ENCODE measurements around the gene EPHB6.
A peak's percentile ranks its signal among the peaks of the same experiment; 100 is the strongest.

Gene EPHB6

DNA sequence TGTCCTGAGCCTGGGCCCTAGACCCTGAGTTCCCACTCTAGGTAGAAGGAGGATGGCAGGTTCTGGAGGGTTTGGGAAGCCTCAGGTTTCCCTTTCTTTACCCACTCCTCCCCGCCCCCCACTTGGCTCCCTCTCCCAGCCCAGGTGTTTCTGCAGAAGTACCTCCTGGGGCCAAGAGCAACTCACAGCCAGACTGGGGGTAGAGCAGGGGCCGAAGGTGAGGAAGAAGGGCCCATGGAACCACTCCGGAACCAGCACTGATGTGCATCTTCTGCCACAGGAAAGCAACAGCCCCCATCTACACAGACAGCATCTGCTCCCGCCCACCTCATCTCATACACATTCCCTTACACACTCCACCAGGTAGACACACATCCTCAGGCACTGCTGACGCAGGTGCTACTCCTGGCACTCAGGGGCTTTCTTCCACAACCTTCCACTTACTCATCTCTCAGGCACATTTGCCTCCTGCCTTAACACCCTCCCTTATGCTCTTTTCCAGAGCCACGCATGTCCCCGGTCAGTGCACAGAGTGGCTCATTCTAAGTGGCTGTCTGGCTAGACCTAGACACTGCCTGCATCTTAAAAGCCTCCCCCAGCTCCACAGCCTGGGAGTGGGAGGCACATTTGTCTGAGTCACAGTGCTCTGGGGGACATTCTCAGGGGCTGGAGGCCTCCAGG is 1.8 kb downstream of the EPHB6 start:
- peaks cover 3% of the 10 kb centered on the region for H3K36me3 ChIP-seq (ENCODE audit: insufficient read depth, low read length)
- peaks cover 11% of the 10 kb centered on the region for H3K4me1 ChIP-seq (ENCODE audit: control insufficient read depth, insufficient read depth, low read length)
- peak overlapping the region; percentile 96 for H3K4me2 ChIP-seq (ENCODE audit: low read length)
- no peak overlapping the region for H3K9ac ChIP-seq (ENCODE audit: low read depth, low read length)
- H3K27me3 ChIP-seq (ENCODE audit: control insufficient read depth, insufficient read depth, low read length), result peaks cover 3% of the 10 kb centered on the region
- no peak overlapping the region for H3K4me3 ChIP-seq (ENCODE audit: low read length)
- H3K9me3 ChIP-seq (replicated peaks; ENCODE audit: low read length), result no peaks in the 10 kb centered on the region

DNA sequence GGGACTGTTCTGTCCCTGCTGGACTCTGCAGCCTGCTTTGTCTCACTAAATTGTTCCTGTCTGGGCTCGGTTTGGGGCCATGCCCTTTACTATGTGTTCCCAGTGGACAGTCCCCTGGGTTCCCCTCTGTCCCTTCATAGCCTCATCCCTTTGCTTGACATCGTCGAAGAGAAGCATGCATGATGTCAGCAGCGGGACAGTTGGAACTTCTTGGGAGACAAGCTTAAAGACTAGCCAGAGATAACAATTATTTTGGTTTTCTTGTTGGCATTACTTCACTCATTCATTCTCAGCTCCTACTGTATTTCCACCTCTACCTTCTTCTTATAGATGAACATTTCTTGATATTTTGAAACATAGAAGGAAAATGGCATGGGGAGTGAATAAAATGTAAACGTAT is 2.7 kb downstream of the EPHB6 start:
- no peaks in the 10 kb centered on the region for H3K9me3 ChIP-seq (replicated peaks; ENCODE audit: low read length)
- no peak overlapping the region for H3K9ac ChIP-seq (ENCODE audit: low read depth, low read length)
- H3K4me2 ChIP-seq (ENCODE audit: low read length), result peak overlapping the region; percentile 4
- H3K36me3 ChIP-seq (ENCODE audit: insufficient read depth, low read length), result peaks cover 5% of the 10 kb centered on the region
- peaks cover 11% of the 10 kb centered on the region for H3K4me1 ChIP-seq (ENCODE audit: control insufficient read depth, insufficient read depth, low read length)
- no peak overlapping the region for H3K4me3 ChIP-seq (ENCODE audit: low read length)
- no peaks in the 10 kb centered on the region for H3K27me3 ChIP-seq (ENCODE audit: control insufficient read depth, insufficient read depth, low read length)

DNA sequence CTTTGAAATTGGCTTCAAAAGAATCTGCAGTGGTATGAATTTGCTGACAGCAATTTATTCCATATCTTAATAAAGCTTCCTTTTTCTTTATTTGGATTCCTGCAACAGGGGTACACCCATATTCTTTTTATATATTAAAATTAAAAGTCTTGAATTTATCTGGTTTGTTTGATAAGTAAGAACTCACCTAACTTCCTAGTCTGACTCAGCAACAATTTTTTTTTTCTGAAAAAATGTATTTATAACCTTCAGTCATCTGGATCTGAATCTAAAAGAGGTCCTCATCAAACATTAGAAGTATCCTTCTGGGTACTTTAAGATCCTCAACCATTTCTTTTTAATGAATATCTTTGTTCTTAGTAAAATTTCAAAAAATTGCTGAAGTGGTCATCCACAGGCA is 4.5 kb downstream of the EPHB6 start:
- no peak overlapping the region for H3K4me3 ChIP-seq (ENCODE audit: low read length)
- no peaks in the 10 kb centered on the region for H3K9me3 ChIP-seq (replicated peaks; ENCODE audit: low read length)
- no peaks in the 10 kb centered on the region for H3K27me3 ChIP-seq (ENCODE audit: control insufficient read depth, insufficient read depth, low read length)
- H3K9ac ChIP-seq (ENCODE audit: low read depth, low read length), result no peak overlapping the region
- H3K4me2 ChIP-seq (ENCODE audit: low read length), result no peak overlapping the region
- H3K4me1 ChIP-seq (ENCODE audit: control insufficient read depth, insufficient read depth, low read length), result peaks cover 11% of the 10 kb centered on the region
- peaks cover 5% of the 10 kb centered on the region for H3K36me3 ChIP-seq (ENCODE audit: insufficient read depth, low read length)

DNA sequence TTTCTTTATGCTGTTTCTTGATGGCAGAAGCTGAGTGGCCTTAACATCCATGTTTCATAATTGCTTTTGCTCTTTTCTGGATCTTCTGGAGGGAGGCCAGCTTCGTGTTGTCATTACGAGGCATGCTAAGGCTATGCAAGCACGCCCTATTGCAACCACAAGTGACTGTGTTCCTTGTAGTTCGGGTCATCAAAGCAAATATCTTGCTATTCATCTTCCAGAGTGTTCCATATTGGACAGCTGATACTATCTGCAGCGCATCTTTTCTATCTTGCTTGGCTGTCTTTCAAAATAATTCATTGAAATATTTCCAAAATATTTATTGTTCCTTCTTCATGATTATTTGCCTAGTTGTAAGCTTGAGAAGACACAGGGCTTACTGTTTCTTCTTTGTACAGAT is 5.0 kb downstream of the EPHB6 start:
- Histone ChIP-seq H3K4me3 (ENCODE audit: low read length) (no peak overlapping the region), H3K4me1 (ENCODE audit: control insufficient read depth, insufficient read depth, low read length) (peaks cover 11% of the 10 kb centered on the region), H3K9me3 (replicated peaks; ENCODE audit: low read length) (no peaks in the 10 kb centered on the region), H3K4me2 (ENCODE audit: low read length) (no peak overlapping the region), H3K36me3 (ENCODE audit: insufficient read depth, low read length) (peaks cover 5% of the 10 kb centered on the region), H3K27me3 (ENCODE audit: control insufficient read depth, insufficient read depth, low read length) (no peaks in the 10 kb centered on the region), H3K9ac (ENCODE audit: low read depth, low read length) (no peak overlapping the region)

GRCh38 chr7:142860968-142861367 is 6.1 kb downstream of the EPHB6 start:
- no peak overlapping the region for H3K4me3 ChIP-seq (ENCODE audit: low read length)
- H3K9me3 ChIP-seq (replicated peaks; ENCODE audit: low read length), result no peaks in the 10 kb centered on the region
- peaks cover 3% of the 10 kb centered on the region for H3K4me1 ChIP-seq (ENCODE audit: control insufficient read depth, insufficient read depth, low read length)
- no peak overlapping the region for H3K9ac ChIP-seq (ENCODE audit: low read depth, low read length)
- H3K4me2 ChIP-seq (ENCODE audit: low read length), result no peak overlapping the region
- peaks cover 5% of the 10 kb centered on the region for H3K36me3 ChIP-seq (ENCODE audit: insufficient read depth, low read length)
- no peaks in the 10 kb centered on the region for H3K27me3 ChIP-seq (ENCODE audit: control insufficient read depth, insufficient read depth, low read length)

- Histone ChIP-seq H3K9me3 (replicated peaks; ENCODE audit: low read length) (no peaks in the 10 kb centered on the region), H3K4me2 (ENCODE audit: low read length) (no peak overlapping the region), H3K4me1 (ENCODE audit: control insufficient read depth, insufficient read depth, low read length) (no peaks in the 10 kb centered on the region), H3K4me3 (ENCODE audit: low read length) (no peak overlapping the region), H3K36me3 (ENCODE audit: insufficient read depth, low read length) (peaks cover 5% of the 10 kb centered on the region), H3K27me3 (ENCODE audit: control insufficient read depth, insufficient read depth, low read length) (no peaks in the 10 kb centered on the region), H3K9ac (ENCODE audit: low read depth, low read length) (no peak overlapping the region)
These were observed 7.5 kb downstream of the EPHB6 start for GRCh38 chr7:142862351-142862750.

DNA sequence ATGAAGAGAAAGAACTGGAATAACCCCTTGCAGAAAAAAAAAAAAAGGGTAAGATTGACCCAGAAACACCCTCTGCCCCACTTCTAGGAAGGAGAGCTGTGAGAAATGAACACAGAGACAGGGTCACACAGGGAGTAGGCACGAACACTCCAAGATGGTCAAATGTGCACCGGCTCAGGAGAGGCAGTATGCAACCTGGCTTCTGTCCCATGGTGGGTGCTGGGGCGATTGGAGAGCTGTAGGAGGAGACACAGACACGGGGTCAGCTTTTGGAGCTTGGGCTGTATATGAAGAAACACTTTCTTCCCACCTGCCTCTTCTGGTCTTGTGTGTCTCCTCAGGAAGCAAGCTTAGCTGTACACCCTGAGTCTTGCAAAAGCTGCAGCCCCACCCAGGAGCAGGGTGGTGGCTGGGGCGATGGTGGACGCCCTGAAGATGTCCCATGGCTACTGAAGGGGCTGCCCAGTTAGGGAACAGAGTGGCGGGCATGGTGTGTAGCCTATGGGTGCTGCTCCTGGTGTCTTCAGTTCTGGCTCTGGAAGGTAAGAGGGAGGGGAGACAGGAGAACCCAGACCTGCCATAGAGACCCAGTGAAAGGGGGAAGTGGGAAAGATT is 8.0 kb downstream of the EPHB6 start:
- H3K4me1 ChIP-seq (ENCODE audit: control insufficient read depth, insufficient read depth, low read length), result no peaks in the 10 kb centered on the region
- no peak overlapping the region for H3K9ac ChIP-seq (ENCODE audit: low read depth, low read length)
- no peaks in the 10 kb centered on the region for H3K27me3 ChIP-seq (ENCODE audit: control insufficient read depth, insufficient read depth, low read length)
- H3K4me2 ChIP-seq (ENCODE audit: low read length), result no peak overlapping the region
- H3K4me3 ChIP-seq (ENCODE audit: low read length), result no peak overlapping the region
- H3K9me3 ChIP-seq (replicated peaks; ENCODE audit: low read length), result no peaks in the 10 kb centered on the region
- H3K36me3 ChIP-seq (ENCODE audit: insufficient read depth, low read length), result peaks cover 5% of the 10 kb centered on the region

DNA sequence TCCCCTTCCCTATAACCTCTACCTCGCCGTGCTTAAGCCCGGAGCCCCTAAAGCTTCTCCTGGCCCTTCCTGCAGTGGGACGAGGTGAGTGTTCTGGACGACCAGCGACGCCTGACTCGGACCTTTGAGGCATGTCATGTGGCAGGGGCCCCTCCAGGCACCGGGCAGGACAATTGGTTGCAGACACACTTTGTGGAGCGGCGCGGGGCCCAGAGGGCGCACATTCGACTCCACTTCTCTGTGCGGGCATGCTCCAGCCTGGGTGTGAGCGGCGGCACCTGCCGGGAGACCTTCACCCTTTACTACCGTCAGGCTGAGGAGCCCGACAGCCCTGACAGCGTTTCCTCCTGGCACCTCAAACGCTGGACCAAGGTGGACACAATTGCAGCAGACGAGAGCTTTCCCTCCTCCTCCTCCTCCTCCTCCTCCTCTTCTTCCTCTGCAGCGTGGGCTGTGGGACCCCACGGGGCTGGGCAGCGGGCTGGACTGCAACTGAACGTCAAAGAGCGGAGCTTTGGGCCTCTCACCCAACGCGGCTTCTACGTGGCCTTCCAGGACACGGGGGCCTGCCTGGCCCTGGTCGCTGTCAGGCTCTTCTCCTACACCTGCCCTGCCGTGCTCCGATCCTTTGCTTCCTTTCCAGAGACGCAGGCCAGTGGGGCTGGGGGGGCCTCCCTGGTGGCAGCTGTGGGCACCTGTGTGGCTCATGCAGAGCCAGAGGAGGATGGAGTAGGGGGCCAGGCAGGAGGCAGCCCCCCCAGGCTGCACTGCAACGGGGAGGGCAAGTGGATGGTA is 9.2 kb downstream of the EPHB6 start:
- Histone ChIP-seq H3K36me3 (ENCODE audit: insufficient read depth, low read length) (peaks cover 5% of the 10 kb centered on the region), H3K9me3 (replicated peaks; ENCODE audit: low read length) (no peaks in the 10 kb centered on the region), H3K9ac (ENCODE audit: low read depth, low read length) (no peak overlapping the region), H3K4me1 (ENCODE audit: control insufficient read depth, insufficient read depth, low read length) (no peaks in the 10 kb centered on the region), H3K4me2 (ENCODE audit: low read length) (no peak overlapping the region), H3K4me3 (ENCODE audit: low read length) (no peak overlapping the region), H3K27me3 (ENCODE audit: control insufficient read depth, insufficient read depth, low read length) (no peaks in the 10 kb centered on the region)

DNA sequence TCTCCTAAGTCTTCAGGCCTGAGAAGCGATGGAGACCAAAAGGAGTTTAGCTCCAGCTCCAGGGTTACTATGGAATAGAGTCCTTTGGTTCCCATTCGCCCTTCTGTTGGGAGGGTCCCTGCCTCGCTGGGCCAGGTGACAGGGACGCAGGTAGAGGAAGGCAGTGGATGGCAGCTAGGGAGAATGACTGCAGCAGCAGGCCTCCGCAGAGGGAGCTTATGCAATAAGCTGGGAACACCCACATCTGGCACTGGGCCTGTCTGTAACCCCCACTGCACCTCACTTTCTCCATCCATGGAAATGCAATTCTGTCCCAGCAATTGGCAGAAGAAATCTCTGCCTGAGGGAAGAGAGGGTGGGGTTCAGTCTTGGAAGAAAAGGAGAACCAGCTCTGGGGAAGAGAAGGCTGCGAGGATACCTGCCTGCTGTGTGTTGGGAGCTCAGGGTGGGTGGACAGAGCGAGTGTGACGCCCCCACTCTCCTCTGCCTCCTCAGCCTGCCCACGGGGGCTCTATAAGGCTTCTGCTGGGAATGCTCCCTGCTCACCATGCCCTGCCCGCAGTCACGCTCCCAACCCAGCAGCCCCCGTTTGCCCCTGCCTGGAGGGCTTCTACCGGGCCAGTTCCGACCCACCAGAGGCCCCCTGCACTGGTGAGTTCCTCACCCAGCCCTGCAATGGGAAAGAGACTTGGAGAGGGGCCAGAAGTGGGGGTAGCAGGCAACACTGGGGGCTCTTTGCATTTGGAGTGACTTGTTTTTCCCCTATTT is 10.3 kb downstream of the EPHB6 start:
- no peaks in the 10 kb centered on the region for H3K27me3 ChIP-seq (ENCODE audit: control insufficient read depth, insufficient read depth, low read length)
- H3K4me2 ChIP-seq (ENCODE audit: low read length), result no peak overlapping the region
- no peak overlapping the region for H3K4me3 ChIP-seq (ENCODE audit: low read length)
- H3K9me3 ChIP-seq (replicated peaks; ENCODE audit: low read length), result no peaks in the 10 kb centered on the region
- no peak overlapping the region for H3K9ac ChIP-seq (ENCODE audit: low read depth, low read length)
- H3K36me3 ChIP-seq (ENCODE audit: insufficient read depth, low read length), result peaks cover 12% of the 10 kb centered on the region
- no peaks in the 10 kb centered on the region for H3K4me1 ChIP-seq (ENCODE audit: control insufficient read depth, insufficient read depth, low read length)

GRCh38 chr7:142865766-142866165 is 10.9 kb downstream of the EPHB6 start:
- no peak overlapping the region for H3K4me2 ChIP-seq (ENCODE audit: low read length)
- peaks cover 12% of the 10 kb centered on the region for H3K36me3 ChIP-seq (ENCODE audit: insufficient read depth, low read length)
- no peak overlapping the region for H3K9ac ChIP-seq (ENCODE audit: low read depth, low read length)
- H3K27me3 ChIP-seq (ENCODE audit: control insufficient read depth, insufficient read depth, low read length), result no peaks in the 10 kb centered on the region
- no peak overlapping the region for H3K4me3 ChIP-seq (ENCODE audit: low read length)
- no peaks in the 10 kb centered on the region for H3K9me3 ChIP-seq (replicated peaks; ENCODE audit: low read length)
- H3K4me1 ChIP-seq (ENCODE audit: control insufficient read depth, insufficient read depth, low read length), result no peaks in the 10 kb centered on the region

GRCh38 chr7:142866361-142867096 is 11.7 kb downstream of the EPHB6 start:
- Histone ChIP-seq H3K4me1 (ENCODE audit: control insufficient read depth, insufficient read depth, low read length) (no peaks in the 10 kb centered on the region), H3K4me2 (ENCODE audit: low read length) (no peak overlapping the region), H3K9me3 (replicated peaks; ENCODE audit: low read length) (no peaks in the 10 kb centered on the region), H3K9ac (ENCODE audit: low read depth, low read length) (no peak overlapping the region), H3K36me3 (ENCODE audit: insufficient read depth, low read length) (peaks cover 11% of the 10 kb centered on the region), H3K27me3 (ENCODE audit: control insufficient read depth, insufficient read depth, low read length) (no peaks in the 10 kb centered on the region), H3K4me3 (ENCODE audit: low read length) (no peak overlapping the region)

All from skeletal muscle satellite cell (primary cell).